HepG2 (cell line): Measurements from ENCODE around the gene RNF135. TPM values are rescaled to one million over a fixed set of nuclear protein-coding genes. Genes with fewer than 3 reads are reported as not detected.

Source experiments
- ATF6 ChIP-seq: sonication (generic); formaldehyde crosslinking; conservative IDR thresholded peaks from 2 replicates; pipeline ENCODE4 v1.4.0; 2020; ENCODE audit warnings: missing genetic modification reagents
- JUND ChIP-seq: sonication (generic); formaldehyde crosslinking; IDR thresholded peaks from 2 replicates; pipeline ENCODE4 v1.8.0; 2022; ENCODE audit warnings: mild to moderate bottlenecking, missing genetic modification reagents
- MIER2 ChIP-seq: IDR thresholded peaks from 2 replicates; pipeline ENCODE4 v1.6.1; 2016; ENCODE audit warnings: missing biosample characterization, missing genetic modification reagents
- MTF1 ChIP-seq: sonication (generic); formaldehyde crosslinking; IDR thresholded peaks from 2 replicates; pipeline ENCODE4 v1.5.0; 2020; ENCODE audit warnings: missing genetic modification reagents
- NFKB2 ChIP-seq: sonication (generic); formaldehyde crosslinking; IDR thresholded peaks from 2 replicates; pipeline ENCODE4 v1.4.0; 2020; ENCODE audit warnings: missing genetic modification reagents, borderline replicate concordance
- SKIL ChIP-seq: sonication (generic); formaldehyde crosslinking; IDR thresholded peaks from 2 replicates; pipeline ENCODE4 v1.8.0; 2022; ENCODE audit warnings: missing genetic modification reagents, mild to moderate bottlenecking, moderate library complexity, borderline replicate concordance
- SNAPC2 ChIP-seq: sonication (generic); formaldehyde crosslinking; IDR thresholded peaks from 2 replicates; pipeline ENCODE4 v1.8.1; 2022; ENCODE audit warnings: mild to moderate bottlenecking, missing genetic modification reagents
- YEATS4 ChIP-seq: sonication (generic); formaldehyde crosslinking; IDR thresholded peaks from 2 replicates; pipeline ENCODE4 v1.4.0; 2020; ENCODE audit warnings: missing genetic modification reagents, borderline replicate concordance
- ZBTB7B ChIP-seq: sonication (generic); formaldehyde crosslinking; IDR thresholded peaks from 2 replicates; pipeline ENCODE4 v1.4.0; 2020; ENCODE audit warnings: missing genetic modification reagents
- ZFP41 ChIP-seq: sonication (generic); formaldehyde crosslinking; IDR thresholded peaks from 2 replicates; pipeline ENCODE4 v1.4.0; 2020; ENCODE audit warnings: mild to moderate bottlenecking, missing genetic modification reagents, borderline replicate concordance
- ZNF143 ChIP-seq: sonication (generic); formaldehyde crosslinking; IDR thresholded peaks from 2 replicates; pipeline ENCODE4 v1.4.0; 2020; ENCODE audit warnings: missing genetic modification reagents
- ZNF292 ChIP-seq: sonication (generic); formaldehyde crosslinking; IDR thresholded peaks from 2 replicates; pipeline ENCODE4 v1.8.1; 2022; ENCODE audit warnings: mild to moderate bottlenecking, low read depth, missing genetic modification reagents, borderline replicate concordance
- ZNF563 ChIP-seq: sonication (generic); formaldehyde crosslinking; IDR thresholded peaks from 2 replicates; pipeline ENCODE4 v1.8.0; 2022; ENCODE audit warnings: mild to moderate bottlenecking, moderate library complexity, missing genetic modification reagents
- ZNF580 ChIP-seq: IDR thresholded peaks from 2 replicates; pipeline ENCODE4 v1.6.1; 2016; ENCODE audit warnings: low read depth, borderline replicate concordance
- ZNF644 ChIP-seq: IDR thresholded peaks from 2 replicates; pipeline ENCODE4 v1.6.1; 2016; ENCODE audit warnings: low read depth
- ZNF781 ChIP-seq: sonication (generic); formaldehyde crosslinking; IDR thresholded peaks from 2 replicates; pipeline ENCODE4 v1.5.1; 2020; ENCODE audit warnings: borderline replicate concordance, mild to moderate bottlenecking, missing genetic modification reagents; ENCODE audit errors: not compliant biosample characterization
- polyA plus RNA-seq, 8 experiments: library from polyadenylated mRNA; depleted of rRNA in 3 of 8; stranded (reverse) in 7 of 8; unstranded in 1 of 8; fragments of >200 nt; fragmentation: Illumina TruSeq in 4 of 8; extraction: Trizol in 4 of 8; gene quantifications; 2 replicates each; pipeline versions ENCODE4 v1.2.1 to v1.2.3, GENCODE V29; 2011 to 2016; ENCODE audit warnings: low read depth in 4 of 8, missing spikeins in 1 of 8, mixed read lengths in 1 of 8; ENCODE audit not compliant: insufficient read depth in 1 of 8
- total RNA-seq, 5 experiments: library from RNA; depleted of rRNA; stranded (reverse); fragments of >200 nt; fragmentation: Illumina TruSeq; extraction: Trizol; gene quantifications; 2 replicates each; pipeline ENCODE4 v1.2.3, GENCODE V29; 2016; ENCODE audit warnings: low read depth in 1 of 5
- TF ChIP-seq, protein P1 (sequence below): IDR thresholded peaks from 2 replicates; pipeline ENCODE4 v1.6.1; 2016; ENCODE audit warnings: missing biosample characterization, missing genetic modification reagents, low read depth
- TF ChIP-seq, protein P2 (sequence below): sonication (generic); formaldehyde crosslinking; IDR thresholded peaks from 2 replicates; pipeline ENCODE4 v1.9.0; 2022; ENCODE audit warnings: low read depth, missing genetic modification reagents
- TF ChIP-seq, protein P3 (sequence below): sonication (generic); formaldehyde crosslinking; IDR thresholded peaks from 2 replicates; pipeline ENCODE4 v1.5.0; 2020; ENCODE audit warnings: missing genetic modification reagents, mild to moderate bottlenecking, borderline replicate concordance

Gene RNF135
- total and polyA plus RNA-seq, 2 of the 13 experiments (the other 11 are each of a cell fraction or from before 2014, with no cell fraction given): not detected

DNA sequence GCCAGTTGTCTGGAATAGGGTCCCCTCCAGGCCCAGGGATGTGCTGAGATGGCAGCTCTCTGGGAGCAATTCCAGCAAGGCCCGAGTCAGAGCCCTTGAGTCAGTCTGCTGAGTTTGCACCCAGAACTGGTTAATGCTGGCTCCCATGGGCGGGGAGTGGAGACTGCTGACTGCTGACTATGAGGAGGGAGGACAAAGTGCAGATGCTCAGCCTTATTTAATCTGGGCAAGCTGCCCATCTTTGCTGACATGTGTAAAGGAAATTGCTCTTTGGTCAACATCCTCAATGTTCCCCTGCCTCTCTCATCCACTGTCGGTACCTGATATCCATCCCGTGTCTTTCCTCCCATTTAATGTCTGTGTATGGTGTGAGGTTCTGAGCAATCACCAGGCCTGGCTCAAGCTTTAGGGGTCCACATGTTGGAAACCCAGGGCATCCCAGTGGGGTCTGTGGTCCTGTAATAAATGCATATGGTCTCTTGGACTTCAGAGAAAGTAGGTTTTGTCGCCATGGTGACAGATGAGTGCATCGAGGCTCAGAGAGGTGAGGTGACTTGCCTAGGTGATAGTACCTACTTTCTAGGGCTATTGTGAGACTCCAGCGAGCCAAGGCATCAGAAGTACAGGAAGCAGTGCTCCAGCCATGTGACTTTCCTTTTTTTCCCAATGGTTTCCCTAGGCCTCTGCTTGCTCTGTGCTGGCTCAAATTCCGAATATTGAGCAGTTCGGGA, 20.0 kb upstream of the RNF135 start (continued):
- no peak for TF ChIP-seq SKIL (CRISPR knock-in tag)
- no peak for TF ChIP-seq ZFP41 (CRISPR knock-in tag)
- no peak for TF ChIP-seq MIER2
- no peak for TF ChIP-seq JUND
- TF ChIP-seq ZBTB7B (CRISPR knock-in tag): no peak
- TF ChIP-seq NFKB2 (CRISPR knock-in tag): no peak
- TF ChIP-seq ZNF563 (CRISPR knock-in tag): no peak
- TF ChIP-seq MTF1 (CRISPR knock-in tag): no peak
- no peak for TF ChIP-seq ZNF292
- TF ChIP-seq ZNF580 (CRISPR knock-in tag): 0 out of 2 replicates have a peak, but pooled peaks have one; percentile 21
- TF ChIP-seq ZNF143 (CRISPR knock-in tag): no peak
- no peak for TF ChIP-seq ATF6 (CRISPR knock-in tag)
- TF ChIP-seq, protein P1, sequence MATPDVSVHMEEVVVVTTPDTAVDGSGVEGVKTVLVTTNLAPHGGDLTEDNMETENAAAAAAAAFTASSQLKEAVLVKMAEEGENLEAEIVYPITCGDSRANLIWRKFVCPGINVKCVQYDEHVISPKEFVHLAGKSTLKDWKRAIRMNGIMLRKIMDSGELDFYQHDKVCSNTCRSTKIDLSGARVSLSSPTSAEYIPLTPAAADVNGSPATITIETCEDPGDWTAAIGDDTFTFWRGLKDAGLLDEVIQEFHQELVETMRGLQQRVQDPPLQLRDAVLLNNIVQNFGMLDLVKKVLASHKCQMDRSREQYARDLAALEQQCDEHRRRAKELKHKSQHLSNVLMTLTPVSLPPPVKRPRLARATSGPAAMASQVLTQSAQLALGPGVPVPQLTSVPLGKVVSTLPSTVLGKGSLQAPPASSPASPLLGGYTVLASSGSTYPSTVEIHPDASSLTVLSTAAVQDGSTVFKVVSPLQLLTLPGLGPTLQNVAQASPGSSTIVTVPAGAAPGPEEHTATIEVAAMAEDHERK (CRISPR knock-in tag): no peak
- TF ChIP-seq ZNF781: no peak
- no peak for TF ChIP-seq SNAPC2 (CRISPR knock-in tag)
- peak; percentile 30; the same call in 1 of the 2 replicates for TF ChIP-seq ZNF644 (CRISPR knock-in tag)
- TF ChIP-seq YEATS4 (CRISPR knock-in tag): no peak
- TF ChIP-seq, protein P2, sequence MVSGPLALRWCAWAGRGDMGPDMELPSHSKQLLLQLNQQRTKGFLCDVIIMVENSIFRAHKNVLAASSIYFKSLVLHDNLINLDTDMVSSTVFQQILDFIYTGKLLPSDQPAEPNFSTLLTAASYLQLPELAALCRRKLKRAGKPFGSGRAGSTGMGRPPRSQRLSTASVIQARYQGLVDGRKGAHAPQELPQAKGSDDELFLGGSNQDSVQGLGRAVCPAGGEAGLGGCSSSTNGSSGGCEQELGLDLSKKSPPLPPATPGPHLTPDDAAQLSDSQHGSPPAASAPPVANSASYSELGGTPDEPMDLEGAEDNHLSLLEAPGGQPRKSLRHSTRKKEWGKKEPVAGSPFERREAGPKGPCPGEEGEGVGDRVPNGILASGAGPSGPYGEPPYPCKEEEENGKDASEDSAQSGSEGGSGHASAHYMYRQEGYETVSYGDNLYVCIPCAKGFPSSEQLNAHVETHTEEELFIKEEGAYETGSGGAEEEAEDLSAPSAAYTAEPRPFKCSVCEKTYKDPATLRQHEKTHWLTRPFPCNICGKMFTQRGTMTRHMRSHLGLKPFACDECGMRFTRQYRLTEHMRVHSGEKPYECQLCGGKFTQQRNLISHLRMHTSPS (CRISPR knock-in tag): 0 out of 2 replicates have a peak, but pooled peaks have one; percentile 24
- TF ChIP-seq, protein P3, sequence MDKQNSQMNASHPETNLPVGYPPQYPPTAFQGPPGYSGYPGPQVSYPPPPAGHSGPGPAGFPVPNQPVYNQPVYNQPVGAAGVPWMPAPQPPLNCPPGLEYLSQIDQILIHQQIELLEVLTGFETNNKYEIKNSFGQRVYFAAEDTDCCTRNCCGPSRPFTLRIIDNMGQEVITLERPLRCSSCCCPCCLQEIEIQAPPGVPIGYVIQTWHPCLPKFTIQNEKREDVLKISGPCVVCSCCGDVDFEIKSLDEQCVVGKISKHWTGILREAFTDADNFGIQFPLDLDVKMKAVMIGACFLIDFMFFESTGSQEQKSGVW (CRISPR knock-in tag): no peak
